NCI-H226 (cell line): ENCODE measurements around the gene OPA1.

Experiments
- DNase-seq: peaks from one replicate; pipeline ENCODE4 v3.0.0-alpha.2; 2015

Gene OPA1

DNA sequence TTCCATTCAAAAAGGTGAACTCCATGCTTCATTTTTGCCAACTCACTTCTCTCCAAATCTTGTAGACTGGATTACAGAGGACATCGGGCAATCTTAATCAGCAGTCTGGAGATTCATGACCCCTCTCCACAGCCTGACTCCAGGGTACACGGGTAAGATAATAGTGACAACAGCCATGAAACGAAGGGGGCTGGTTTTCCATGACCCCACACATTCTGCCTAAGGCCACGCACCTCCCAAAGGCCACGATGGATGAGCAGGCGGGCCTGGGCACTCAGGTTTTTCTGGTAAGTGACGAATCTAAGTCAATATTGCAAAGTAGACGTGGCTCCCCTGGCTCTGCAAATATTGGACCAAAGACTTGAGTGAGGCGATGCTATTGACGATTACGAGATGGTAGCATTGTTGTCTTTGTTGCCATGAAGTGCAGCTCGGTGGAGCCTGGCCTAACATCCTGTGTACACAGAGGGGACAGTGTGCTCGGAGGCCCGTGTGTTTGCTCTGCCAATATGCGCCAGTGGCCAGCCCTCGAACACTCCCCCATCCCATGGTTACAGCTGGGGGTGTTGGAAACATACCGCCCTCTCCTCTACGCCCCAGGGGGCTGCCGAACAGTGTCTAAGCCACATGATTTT lies 119.1 kb downstream of the OPA1 start:
- no peak for DNase-seq

DNA sequence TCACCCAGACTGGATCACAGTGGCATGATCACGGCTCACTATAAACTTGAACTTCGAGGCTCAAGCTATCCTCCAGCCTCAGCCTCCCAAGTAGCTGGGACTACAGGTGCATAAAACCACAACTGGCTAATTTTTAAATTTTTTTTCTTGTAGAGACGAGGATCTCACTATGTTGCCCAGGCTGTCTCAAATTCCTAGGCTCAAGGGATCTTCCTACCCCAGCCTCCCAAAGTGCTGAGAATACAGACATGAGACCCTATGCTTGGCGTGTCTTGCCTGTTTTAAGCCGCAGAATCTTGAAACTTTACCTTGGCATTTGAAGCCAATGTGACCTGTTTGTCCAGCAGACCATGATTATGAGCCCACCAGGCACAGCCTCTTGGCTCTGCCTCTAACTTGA lies 119.9 kb downstream of the OPA1 start:
- no peak for DNase-seq

DNA sequence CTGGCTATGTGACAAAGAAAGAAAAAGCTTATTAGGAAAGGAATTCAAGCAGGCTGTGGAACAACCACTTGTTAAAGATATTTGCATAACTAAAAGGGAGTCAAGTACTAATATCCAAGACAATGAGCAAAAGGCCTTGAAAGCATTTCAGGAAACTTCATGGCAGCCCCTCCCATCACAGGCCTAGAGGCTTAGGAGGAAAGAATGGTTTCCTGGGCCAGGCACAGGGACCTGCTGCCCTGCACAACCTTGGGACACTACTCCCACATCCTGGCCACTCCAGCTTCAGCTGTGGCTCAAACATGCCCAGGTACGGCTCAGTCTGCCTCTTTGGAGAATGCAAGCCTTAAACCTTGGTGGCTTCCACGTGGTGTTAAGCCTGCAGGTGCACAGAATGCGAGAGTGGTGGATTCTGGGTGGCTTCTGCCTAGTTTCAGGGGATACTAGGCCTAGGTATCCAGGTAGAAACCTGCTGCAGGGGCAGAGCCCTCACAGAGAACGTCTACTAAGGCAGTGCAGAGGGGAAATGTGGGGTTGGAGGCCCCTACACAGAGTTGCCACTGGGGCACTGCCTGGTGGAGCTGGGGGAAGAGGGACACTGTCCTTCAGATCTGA lies 121.6 kb downstream of the OPA1 start:
- no peak for DNase-seq

DNA sequence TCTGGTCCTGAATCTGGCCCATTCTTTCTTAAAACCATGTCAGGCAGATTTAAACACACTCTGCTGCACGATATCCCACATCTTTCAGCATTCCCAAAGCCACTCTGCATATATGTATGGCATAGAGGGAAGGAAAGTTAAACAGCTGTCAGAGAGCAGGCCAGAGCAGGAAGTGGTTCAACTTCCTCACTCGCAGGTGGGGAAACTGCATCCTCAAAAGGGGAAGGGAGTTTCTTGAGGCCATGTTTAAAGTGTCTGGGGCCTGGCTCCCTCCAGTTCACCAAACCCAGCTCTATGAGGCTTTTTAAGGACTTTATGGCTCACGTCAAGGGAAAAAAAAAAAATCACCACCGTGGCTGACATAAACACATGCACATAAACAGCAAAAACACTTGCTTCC lies 123.1 kb downstream of the OPA1 start:
- no peak for DNase-seq

DNA sequence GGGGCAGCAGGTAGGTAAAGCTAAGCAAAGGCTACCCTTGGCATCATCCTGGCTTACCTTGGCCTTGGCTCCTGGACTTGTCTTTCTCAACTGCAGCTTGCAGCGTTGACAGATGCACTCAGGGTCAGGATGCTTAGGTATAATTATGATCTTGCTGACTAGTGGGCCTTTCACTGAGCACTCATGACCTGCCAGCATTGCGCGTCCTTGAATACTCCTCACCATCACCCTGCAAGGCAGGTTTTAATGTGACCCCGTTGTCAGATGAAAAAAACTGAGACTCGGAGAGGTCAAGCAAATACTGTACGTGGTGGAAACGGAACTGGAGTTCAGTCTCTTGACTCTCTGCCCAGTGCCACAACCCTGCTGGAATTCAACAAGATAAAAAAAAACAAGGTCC lies 126.7 kb downstream of the OPA1 start:
- no peak for DNase-seq

DNA sequence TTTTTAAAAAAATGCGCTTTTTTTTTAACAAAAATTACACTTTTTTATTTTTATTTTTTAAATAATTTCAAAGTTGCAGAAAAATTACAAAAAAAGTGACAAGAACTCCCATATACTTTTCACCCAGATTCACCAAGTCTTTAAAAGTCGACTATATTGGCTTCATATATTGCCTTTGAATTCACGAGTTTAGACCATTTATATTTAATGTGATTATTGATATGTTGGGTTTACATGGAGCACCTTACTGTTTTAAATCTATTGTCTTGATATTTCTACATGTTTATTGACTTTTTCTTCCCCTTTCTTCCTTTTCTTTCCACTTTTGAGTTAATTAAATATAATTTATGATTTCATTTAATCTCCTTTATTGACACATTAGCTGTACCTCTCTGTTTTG lies 127.2 kb downstream of the OPA1 start:
- DNase-seq: no peak

DNA sequence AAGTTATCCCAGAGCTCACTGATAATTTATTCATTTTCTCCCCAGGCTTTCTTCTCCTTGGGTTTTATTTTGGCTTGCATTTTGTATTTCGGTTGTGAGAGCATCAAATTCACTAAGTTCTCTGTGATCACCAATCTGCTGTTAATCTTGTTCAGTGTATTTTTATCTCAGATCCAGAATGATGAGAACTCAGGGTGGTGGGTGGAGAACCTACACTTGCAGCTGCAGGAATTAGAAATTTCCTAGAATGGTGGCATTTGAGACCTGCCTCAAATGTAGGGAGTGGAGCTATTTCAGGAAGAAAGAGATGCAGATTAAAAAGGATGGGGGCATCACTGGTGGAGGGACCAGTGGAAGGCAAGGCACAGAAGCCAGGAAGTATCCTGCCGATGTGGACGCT lies 129.6 kb downstream of the OPA1 start:
- no peak for DNase-seq

DNA sequence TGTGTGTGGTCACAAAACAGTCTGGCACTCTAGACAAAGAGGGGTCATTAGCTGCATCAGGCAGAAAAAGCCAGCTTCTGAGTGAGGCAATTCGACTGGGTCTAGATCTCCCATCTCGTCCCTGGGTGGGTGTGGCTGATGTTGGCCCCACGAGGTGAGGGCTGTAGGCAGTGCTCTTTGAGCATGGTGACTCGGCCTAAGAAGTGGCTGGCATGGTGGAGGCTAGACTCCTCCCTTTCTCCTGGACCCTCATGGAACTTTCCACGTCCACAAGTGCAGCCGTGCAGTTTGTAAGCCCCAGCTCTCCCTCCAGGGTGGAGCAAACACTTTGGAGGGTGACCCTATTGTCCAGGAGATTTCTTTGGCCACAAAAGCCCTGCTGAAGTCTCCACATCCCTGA lies 134.1 kb downstream of the OPA1 start:
- no peak for DNase-seq

DNA sequence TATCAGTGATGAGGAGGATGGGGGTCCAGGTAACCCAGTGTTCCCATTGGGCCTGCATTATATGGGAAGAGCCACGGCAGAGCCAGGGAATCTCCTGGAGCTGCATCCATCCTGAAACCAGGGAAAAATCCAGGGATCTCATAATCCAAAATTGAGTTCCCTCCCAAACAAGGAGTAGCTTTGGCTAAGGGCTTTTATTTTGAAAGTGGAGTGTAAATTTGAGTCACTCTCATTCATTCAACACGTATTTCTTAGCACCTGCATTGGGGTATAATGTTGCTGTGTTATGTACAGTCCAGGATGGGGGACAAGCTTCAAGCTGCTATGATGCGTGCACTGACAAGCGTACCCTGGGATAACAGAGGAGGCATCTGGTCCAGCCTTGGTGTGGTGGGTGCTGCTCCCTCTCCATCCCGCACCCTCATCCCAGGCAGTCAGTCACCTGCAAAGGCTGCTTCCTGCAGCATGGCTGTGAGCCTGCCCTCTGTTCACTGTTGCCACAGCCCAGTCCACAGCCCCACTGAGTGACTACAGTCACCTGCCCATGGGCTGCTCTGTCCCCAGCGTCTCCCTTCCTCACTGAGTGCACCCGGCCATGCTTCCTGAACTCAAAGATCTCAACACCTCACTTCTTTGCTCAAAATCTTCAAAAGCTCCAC lies 135.6 kb downstream of the OPA1 start:
- DNase-seq: no peak

DNA sequence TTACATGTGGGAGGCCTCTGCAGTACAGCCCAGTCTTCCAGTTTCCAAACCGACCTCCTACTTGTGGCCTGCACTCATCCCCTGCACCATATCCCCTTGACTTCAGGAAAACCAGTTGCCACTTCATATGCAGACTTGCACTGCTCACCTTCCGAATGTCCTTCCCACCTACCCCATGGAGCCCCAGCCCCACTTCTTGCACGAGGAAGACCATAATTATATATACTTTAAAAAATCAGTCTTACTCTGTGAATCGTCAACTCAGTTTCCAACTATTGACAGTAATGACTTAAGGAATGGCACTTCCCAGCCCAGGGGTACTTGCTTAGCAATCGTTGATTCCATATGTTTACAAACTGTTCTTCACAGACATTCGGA lies 136.1 kb downstream of the OPA1 start:
- no peak for DNase-seq

DNA sequence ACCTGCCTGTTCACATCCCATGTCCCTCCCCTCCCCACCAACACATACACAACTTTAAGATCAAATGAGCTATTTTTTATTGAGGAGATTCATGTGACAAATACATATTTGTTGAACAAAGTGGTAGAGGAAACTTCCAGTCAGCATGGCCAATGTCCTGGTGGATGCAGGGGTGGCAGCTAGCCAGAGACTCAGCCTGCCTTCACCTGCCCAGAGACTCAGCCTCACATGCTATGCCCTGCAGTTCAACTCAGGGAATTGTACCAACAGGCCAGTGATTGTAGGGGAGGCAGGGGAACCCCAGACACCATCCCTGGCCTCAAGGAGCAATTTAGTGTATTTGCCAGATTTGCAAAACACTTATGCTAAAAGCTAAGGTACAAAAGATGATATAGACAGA lies 136.6 kb downstream of the OPA1 start:
- DNase-seq: no peak

DNA sequence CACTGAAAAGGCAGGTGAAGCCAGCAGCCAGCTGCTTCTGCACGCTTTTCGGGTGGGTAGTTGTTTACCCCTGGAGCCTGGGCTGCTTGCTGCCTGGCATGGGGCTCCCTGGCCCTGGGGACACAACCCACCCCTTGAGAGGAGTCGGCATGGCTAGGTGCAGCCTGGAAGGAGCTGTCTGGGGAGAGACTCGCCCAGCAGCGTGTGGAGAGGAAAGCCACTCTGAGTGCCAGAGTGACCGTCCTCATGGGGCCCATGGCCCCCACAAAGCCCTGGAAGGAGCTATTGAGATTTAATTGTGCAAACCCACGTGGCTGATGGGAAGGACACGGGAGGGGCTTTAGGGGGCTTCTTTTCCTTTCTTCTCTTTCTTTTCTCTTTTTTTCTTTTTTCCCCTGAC lies 137.5 kb downstream of the OPA1 start:
- no peak for DNase-seq

DNA sequence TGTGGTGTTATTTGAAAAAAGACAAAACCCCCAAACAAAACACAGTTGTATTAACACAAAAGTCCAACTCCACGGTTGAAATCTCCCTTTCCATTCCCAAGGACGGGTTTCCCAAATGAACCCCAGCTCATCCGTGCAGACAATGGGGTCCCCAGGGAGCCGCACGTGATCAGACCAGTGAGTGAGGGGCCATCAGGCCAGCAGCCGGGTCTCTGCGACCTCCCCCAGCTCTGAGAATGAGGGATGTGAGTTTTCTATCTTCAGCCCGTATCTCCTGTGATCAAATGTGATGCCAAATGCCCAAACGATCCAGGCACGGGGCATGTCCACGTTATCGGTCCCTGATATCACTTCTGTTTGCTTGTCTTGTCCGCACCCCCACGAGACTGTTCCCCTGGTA lies 138.0 kb downstream of the OPA1 start:
- DNase-seq: no peak

DNA sequence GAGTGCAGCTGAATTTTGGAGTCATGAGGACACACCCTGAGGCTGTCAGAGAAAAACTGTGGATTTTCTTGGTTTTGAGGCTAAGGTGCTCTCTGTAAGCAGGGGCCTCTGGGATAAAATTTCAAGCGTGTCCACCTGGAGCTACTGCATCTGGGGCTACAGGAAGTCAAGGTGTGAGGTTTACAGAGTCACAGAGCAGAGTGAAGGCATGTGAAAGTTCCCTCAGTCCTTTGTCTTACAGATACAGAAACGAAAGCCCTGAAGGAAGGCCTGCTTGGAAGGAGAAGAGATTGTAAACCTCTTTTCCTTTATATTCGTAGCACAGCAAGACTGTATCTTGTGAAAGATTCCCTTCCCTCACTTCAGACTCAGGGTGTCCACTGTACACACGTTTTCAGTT lies 138.6 kb downstream of the OPA1 start:
- DNase-seq: no peak

DNA sequence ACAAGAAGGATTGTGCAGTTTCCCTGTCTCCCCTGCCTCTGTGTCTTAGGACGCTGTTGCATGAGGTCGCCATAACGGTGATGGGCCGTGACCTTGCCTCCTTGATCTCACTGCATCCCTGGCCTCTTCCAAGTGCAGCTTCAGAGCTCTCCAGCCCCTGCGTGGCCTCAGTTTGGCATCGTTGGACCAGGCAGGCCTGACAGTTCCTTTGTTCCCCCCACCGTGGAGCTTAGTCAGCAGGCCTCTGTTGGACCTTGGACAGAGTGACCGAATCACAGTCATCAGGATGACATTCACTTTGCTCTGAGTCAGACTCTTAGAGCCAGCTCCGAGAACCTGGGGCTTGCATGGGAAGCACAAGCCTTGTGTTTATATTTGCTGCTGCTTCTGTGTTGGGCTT lies 139.4 kb downstream of the OPA1 start:
- no peak for DNase-seq

DNA sequence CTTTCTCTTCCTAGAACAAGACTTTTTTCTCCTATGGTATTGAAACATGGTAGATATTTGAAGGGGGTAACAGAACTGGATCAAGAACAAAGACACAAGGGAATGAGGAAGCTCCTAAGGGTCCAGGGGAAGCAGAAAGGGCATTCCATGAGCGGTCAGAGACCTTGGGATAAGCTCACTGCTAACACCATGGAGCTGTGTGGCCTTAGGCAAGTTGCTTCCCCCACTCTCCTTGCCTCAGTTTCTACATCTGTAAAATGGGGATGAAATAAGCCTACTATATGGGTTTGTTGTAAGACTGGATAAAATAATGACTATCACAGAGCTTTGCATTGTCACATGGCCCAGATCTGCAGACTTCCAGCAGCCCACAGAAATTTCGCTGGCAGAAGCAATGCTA lies 139.8 kb downstream of the OPA1 start:
- DNase-seq: no peak

DNA sequence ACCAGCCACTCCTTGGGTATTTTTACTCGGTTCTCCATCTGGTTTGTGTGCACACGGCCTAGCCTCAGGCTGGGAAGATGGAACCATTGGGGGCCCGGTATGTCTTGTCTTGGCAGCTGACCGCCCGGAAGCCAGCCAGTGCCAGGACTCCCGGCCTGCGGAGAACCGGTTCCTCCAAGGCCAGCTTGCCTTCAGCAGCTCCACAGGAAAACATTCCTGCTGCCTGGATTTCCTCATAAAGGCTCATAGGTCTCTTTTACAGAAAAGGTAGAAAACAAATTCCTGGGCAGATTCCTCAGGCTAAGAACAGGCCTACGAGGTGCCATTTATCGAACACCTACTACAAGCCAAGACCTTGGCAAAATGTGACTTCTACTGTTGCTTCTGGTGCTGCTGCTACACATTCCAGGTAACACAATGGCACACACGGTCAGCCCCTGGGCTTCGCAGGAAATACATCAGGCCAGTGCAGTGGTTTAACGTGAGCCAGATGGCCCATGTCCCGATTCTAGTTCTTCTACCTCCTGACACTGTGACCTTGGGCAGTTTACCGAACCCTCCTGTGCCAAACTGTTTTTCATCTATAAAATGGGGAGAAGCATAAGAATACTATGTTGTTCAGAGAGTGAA lies 141.8 kb downstream of the OPA1 start:
- DNase-seq: no peak

DNA sequence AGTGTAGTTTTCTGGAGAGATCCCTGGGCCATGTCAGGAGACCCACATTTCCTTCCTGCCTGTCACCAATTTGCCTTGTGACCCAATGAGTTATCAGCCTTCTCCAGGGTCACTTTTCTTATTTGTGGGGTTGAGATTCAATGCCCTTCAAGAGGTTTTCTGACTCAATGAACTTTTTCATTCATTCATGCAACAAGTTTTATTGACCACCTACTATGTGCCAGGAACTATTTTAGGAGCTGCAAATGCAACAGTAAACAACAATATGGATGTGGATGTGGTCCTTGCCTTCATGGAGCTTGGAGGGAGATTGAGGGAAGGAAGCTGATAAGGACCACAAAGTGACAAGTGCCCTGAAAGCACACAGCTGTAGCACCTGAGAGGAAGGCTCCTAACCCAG lies 142.8 kb downstream of the OPA1 start:
- DNase-seq: no peak

DNA sequence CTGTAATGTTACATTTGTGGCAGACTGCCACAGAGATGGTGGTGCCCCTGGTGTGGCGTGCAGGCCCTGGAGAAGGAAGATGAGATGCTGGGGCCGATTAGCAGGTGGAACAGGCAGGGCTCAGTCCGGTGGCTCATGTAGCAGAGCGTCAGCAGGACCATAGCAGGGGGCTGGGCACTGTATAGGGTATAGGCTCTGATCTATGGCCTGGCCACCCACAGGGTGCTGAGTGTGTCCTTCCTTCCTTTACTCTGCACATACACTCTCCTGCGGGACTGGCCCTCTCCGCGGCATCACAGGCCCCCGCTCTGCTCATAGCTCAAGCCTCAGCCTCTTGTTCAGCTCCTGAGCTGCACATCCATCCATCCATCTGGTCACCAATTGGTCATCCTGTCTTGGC lies 143.6 kb downstream of the OPA1 start:
- DNase-seq: no peak

DNA sequence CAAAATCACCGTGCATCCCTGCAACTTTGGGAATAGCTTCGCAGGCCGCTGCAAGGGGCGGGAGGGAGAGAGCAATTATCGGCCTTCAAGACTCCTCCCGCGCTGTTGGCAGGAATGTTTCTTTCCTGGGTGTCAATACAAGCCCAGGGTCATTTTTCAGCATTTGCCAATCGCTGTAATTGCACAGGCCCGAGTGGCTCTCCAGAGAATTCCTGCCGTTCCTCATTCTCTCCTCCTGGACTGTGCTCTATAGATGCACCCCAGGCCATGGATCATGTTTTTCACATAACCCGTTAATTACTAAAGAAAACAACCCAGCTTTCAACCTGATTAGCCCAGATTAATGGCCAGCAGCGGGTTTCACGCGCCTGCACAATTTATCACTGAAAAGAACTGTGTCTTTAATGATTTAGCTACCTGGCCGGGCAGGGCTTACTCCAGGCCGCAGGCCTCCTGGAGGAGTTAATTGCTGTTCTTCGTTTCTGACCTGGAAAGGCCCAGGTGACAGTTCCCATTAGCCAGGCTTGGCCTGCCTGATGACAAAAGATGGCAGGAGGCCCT lies 144.3 kb downstream of the OPA1 start:
- DNase-seq: no peak

DNA sequence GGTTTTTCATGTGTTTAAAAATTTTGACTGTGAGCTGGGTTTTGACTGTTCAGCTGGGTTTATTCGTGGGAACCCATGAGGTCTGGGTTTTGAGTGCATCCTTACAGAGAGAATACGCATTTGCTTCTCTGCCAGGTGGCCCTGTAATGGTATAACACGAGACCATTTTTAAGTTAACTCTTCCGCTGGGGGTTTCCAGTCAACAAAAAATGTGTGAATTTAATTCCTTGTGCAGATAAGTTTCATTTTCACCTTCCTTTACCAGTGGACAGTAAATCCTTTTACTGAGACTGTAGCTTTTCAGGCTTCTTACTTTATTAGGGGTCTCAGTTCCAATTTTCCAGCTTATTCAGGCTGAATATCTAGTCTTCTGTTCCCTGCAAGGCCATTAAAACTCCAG lies 149.6 kb downstream of the OPA1 start:
- DNase-seq: no peak

DNA sequence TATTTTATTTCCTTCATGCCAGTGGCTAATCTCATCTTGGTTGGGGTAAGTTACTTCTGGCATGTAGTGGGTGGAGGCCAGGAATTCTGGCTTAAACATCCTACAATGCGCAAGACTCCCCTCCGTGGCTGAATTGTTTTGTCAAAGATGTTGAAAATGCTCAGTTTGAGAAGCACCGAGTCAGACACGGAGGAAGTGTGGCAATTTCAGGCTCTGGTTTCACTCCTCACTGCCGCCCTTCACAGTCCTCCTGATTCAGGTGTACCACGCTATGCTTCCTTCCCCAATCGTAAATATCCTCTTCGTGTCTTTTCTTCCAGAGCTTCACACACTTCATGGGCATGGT lies 150.7 kb downstream of the OPA1 start:
- no peak for DNase-seq

DNA sequence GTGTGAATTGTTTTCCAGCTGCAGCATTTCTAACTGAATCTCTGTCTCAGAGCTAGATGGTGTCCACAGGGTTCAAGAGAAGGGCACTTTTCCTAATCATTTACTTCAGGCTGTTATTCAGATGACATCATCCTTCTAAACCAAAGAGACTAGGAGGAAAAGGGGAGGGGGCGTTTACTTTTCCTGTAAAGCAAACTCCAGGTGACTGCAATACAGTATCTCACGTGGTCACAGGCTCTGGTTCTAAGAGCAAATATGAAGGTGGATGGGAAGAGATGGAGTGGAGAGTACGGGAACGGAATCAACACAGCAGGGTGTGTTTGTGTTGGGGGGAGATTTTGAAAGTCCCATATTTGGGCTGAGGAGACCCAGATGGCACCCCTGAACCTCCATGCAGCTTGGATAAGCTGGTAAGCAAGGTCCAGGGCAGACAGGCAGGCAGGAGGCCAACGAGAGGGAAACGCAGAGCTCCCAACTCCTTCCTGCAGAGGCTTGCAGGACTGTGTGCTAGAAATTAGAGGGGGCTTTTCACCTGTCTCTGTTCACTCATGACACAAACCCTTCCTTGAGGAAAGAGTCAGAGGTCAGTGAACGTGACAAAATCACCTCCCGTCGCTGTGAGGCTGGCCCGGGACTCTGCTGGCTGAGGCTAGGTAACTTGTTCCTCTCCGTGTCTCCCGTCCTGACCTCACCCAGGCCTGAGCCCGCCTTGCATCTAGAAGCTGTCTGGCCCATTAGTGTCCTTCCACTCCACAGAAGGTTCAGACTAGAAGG lies 151.2 kb downstream of the OPA1 start:
- DNase-seq: no peak
